Cardiac muscle cell (in vitro differentiated cells and primary cell): ENCODE data around the gene CCSER1. TPM values are rescaled to one million over a fixed set of nuclear protein-coding genes. Genes with fewer than 3 reads are reported as not detected.

Experiments used
- DNase-seq, 2 donors: peaks; one replicate each; pipeline versions ENCODE4 v3.0.0 to v3.0.0-alpha.2; 2010 to 2017; ENCODE audit warnings: low read depth in 1 of 2, low spot score in 1 of 2
- H3K27ac ChIP-seq: fragments of 200-600 bp; sonication (generic); 2 replicates; pipeline ENCODE4 v1.5.1; 2016
- H3K27me3 ChIP-seq: fragments of 200-600 bp; sonication (generic); 2 replicates; pipeline ENCODE4 v1.6.0; 2016; ENCODE audit warnings: control low read depth
- H3K36me3 ChIP-seq: fragments of 200-600 bp; sonication (generic); 2 replicates; pipeline ENCODE4 v1.5.1; 2016; ENCODE audit warnings: control low read depth
- H3K4me1 ChIP-seq: fragments of 200-600 bp; sonication (generic); 2 replicates; pipeline ENCODE4 v1.8.1; 2017; ENCODE audit warnings: low read depth, mild to moderate bottlenecking, mixed run types
- H3K4me3 ChIP-seq: fragments of 200-600 bp; sonication (generic); 2 replicates; pipeline ENCODE4 v1.5.1; 2016; ENCODE audit warnings: mild to moderate bottlenecking
- H3K9me3 ChIP-seq: fragments of 200-600 bp; sonication (generic); 2 replicates; pipeline ENCODE4 v1.5.1; 2017; ENCODE audit warnings: low read depth, mild to moderate bottlenecking, control low read depth
- polyA plus RNA-seq: library from polyadenylated mRNA; unstranded; fragments of >200 nt; fragmentation: Nextera tagmentation; extraction: Ambion mirVana; gene quantifications from 2 replicates; pipeline ENCODE4 v1.2.1, GENCODE V29; 2016
- total RNA-seq: library from RNA; depleted of rRNA; stranded (reverse); fragments of >200 nt; gene quantifications from 2 replicates; pipeline ENCODE4 v1.2.3, GENCODE V29; 2016
- TF ChIP-seq, protein P1 (sequence below): IDR thresholded peaks from 2 replicates; pipeline ENCODE4 v1.5.1; 2012; ENCODE audit warnings: low read depth, mild to moderate bottlenecking, low read length

CCSER1 gene
- total RNA-seq (3.3 and 3.6 TPM in 2 replicates), polyA plus RNA-seq (0.10 and 0.77 TPM in 2 replicates)

DNA sequence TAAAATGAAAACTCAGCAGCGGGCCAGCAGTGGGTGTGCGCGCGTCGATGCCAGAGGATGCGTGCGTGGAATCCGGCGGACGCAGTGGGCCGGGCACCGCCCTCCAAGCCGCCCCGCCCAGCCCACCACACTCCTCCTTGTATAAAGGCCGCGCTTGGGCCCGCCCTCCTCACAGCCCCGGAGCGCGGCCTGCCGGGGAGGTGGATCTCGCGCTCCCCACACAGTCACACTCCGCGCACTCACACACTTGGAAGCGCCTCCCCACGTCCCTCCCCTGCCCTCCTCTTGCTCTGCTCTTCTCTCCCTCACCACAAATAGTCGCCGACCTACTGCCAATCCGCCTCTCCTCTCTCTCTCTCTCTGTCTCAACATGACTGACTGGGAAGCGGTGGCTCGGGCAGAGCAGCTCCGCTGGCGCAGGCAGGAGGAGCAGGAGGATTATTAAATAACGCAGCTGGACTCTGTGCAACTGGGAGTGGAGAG is at the start of gene CCSER1:
CCSER1 (plus strand) TSS at position 172 of the 483 bp plus-strand sequence.
- no peaks in the 10 kb centered on the region for H3K36me3 ChIP-seq
- H3K27ac ChIP-seq, result no peak within 1 kb of the TSS
- H3K4me1 ChIP-seq, result peaks cover 4% of the 10 kb centered on the region
- no peaks in the 10 kb centered on the region for H3K9me3 ChIP-seq
- peak within 1 kb of the TSS; percentile 95 for H3K4me3 ChIP-seq
- DNase-seq, result peak; percentile 74
- peaks cover 61% of the 10 kb centered on the region for H3K27me3 ChIP-seq
- TF ChIP-seq, protein P1, sequence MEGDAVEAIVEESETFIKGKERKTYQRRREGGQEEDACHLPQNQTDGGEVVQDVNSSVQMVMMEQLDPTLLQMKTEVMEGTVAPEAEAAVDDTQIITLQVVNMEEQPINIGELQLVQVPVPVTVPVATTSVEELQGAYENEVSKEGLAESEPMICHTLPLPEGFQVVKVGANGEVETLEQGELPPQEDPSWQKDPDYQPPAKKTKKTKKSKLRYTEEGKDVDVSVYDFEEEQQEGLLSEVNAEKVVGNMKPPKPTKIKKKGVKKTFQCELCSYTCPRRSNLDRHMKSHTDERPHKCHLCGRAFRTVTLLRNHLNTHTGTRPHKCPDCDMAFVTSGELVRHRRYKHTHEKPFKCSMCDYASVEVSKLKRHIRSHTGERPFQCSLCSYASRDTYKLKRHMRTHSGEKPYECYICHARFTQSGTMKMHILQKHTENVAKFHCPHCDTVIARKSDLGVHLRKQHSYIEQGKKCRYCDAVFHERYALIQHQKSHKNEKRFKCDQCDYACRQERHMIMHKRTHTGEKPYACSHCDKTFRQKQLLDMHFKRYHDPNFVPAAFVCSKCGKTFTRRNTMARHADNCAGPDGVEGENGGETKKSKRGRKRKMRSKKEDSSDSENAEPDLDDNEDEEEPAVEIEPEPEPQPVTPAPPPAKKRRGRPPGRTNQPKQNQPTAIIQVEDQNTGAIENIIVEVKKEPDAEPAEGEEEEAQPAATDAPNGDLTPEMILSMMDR, result no peak

DNA sequence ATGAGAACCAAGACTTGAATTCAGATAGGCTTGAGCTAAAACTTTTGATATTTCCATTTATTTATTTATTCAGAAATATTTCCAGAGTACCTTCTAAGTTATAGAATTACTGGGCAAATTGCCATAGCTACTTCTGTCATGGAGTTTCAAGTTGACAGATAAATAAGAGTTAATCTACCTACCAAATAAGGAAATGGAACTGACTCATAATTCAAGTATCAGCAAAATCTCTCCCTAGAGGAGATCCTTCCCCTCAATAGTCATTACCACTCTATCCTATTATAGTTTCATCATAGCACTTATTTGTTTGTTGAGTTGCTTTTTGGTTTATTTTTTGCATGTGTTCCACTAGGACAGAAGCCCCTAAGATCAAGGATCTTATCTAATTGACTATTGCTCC is 48.8 kb upstream of the CCSER1 start:
- no peaks in the 10 kb centered on the region for H3K9me3 ChIP-seq
- H3K36me3 ChIP-seq, result no peaks in the 10 kb centered on the region
- no peaks in the 10 kb centered on the region for H3K27me3 ChIP-seq
- no peaks in the 10 kb centered on the region for H3K4me1 ChIP-seq
- no peak for DNase-seq
- TF ChIP-seq, protein P1, result no peak
- H3K27ac ChIP-seq, result no peak overlapping the region
- no peak overlapping the region for H3K4me3 ChIP-seq

DNA sequence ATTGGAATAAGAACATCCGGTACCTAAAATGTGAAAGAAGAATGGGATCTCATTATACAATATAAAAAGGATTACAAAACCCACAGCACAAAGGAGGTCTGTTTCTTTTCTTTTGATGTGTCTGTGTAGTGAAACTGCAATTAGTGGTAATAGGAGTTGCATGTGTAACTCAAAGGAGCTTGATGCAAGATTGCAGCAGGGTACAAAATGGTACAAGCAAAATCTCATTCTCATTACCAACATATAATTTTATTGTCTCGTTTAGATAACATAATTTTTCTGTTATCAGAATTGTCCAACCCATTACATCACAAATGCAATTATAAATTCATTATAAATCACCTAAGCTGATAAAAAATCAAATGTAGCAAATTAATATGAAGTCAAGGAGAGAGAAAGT is 47.1 kb upstream of the CCSER1 start:
- Histone ChIP-seq H3K36me3 (no peaks in the 10 kb centered on the region), H3K27ac (no peak overlapping the region), H3K4me1 (no peaks in the 10 kb centered on the region), H3K27me3 (no peaks in the 10 kb centered on the region), H3K9me3 (no peaks in the 10 kb centered on the region), H3K4me3 (no peak overlapping the region)
- DNase-seq, result no peak
- TF ChIP-seq, protein P1, result no peak

DNA sequence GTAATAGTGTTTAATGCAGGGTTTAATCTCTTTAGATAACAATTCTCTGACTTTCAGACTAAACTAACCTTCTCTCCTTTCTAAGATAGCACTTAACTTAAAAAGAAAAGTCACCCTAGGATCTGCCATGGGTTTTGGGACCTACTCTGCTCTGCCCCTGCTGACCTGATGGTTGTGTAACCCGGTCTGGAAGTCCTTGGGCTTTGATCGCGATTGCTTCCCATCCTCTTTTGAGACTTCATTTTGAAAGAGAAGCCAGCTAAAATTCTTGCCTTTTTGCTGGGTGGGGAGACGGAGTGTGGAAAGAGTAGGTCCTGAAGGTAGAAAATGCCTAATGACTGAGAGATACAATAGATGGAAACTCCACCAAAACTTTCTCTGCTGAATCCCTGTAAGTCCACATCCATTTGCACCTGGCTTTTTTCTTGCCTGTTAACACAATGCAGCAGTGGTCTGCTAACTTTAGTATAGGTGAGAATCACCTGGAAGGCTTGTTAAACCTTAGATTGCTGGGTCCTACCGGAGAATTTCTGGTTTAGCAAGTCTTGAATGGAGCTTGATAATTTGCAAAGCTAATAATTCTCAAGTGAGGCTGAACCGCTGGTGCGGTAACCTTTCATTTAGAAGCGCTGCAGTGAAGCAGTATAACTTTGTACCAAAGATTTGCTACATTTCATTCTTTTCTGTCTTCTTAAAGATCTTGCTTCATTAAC is 45.6 kb upstream of the CCSER1 start:
- TF ChIP-seq, protein P1, result no peak
- no peaks in the 10 kb centered on the region for H3K9me3 ChIP-seq
- DNase-seq, result no peak
- no peak overlapping the region for H3K4me3 ChIP-seq
- H3K4me1 ChIP-seq, result no peaks in the 10 kb centered on the region
- no peaks in the 10 kb centered on the region for H3K27me3 ChIP-seq
- H3K36me3 ChIP-seq, result no peaks in the 10 kb centered on the region
- no peak overlapping the region for H3K27ac ChIP-seq

DNA sequence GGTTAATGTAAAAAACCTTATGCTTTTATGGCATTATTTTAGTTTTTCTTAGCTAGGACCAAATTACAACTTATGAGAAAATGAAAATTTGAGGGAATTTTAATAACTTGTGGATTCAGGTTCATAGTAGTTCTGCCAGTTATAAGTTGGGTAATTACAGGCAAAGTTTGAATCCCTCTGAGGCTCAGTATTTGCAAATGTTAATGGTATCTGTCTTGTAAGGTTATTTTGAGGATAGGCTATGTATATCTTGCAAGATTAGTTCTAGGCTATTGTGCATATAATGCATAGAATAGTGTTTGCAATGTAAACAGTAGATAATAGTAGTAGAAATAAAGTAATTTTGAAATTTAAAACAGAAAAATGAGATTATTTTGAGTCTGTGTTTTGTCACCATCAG is 44.7 kb upstream of the CCSER1 start:
- DNase-seq, result no peak
- Histone ChIP-seq H3K36me3 (no peaks in the 10 kb centered on the region), H3K27me3 (no peaks in the 10 kb centered on the region), H3K4me3 (no peak overlapping the region), H3K9me3 (no peaks in the 10 kb centered on the region), H3K27ac (no peak overlapping the region), H3K4me1 (no peaks in the 10 kb centered on the region)
- TF ChIP-seq, protein P1, result no peak
